Thyroid gland (tissue), 4 donors: ENCODE data around the gene TRAPPC1. TPM values are rescaled to one million over a fixed set of nuclear protein-coding genes. Genes with fewer than 3 reads are reported as not detected.

Source experiments
- DNase-seq, 2 donors: peaks; one replicate each; pipeline ENCODE4 v3.0.0-alpha.2; 2019
- H3K27ac ChIP-seq, 3 donors: fragments of 200-600 bp; sonication (generic); 1 replicate in 2 of 3; 2 replicates in 1 of 3; pipeline ENCODE4 v1.5.1; 2016 to 2019; ENCODE audit warnings: mild to moderate bottlenecking in 1 of 3, moderate library complexity in 1 of 3
- H3K27me3 ChIP-seq: fragments of 200-600 bp; sonication (generic); one replicate; pipeline ENCODE4 v1.5.1; 2019
- H3K36me3 ChIP-seq, 2 donors: fragments of 200-600 bp; sonication (generic); one replicate each; pipeline ENCODE4 v1.5.1; 2016 to 2019
- H3K4me1 ChIP-seq, 2 donors: fragments of 200-600 bp; sonication (generic); one replicate each; pipeline ENCODE4 v1.5.1; 2017 to 2019
- H3K4me3 ChIP-seq, 3 donors: fragments of 200-600 bp; sonication (generic); replicated peaks in 1 of 3; 1 replicate in 2 of 3; 2 replicates in 1 of 3; pipeline ENCODE4 v1.5.1; 2016; ENCODE audit warnings: mild to moderate bottlenecking in 1 of 3
- H3K9me3 ChIP-seq: fragments of 200-600 bp; sonication (generic); one replicate; pipeline ENCODE4 v1.5.1; 2017
- POLR2A ChIP-seq, 2 donors: fragments of 450-650 bp; IDR thresholded peaks; one replicate each; pipeline ENCODE4 v1.6.1; 2017; ENCODE audit warnings: antibody characterized with exemption in 2 of 2, mild to moderate bottlenecking in 2 of 2, moderate library complexity in 1 of 2
- WGBS, 2 donors: methylation state at CpG; one replicate each; pipeline ENCODE4 v1.1.5; 2017; 5-methylcytosine and 5-hydroxymethylcytosine counted together
- intact Hi-C: fragments of 100-400 bp; cut with DNase I; formaldehyde crosslinking; loops from one replicate; pipeline ENCODE4 v1.15.1; 2023
- small RNA-seq: library from RNA; depleted of rRNA; stranded (forward); fragments of <200 nt; gene quantifications from one replicate; pipeline ENCODE3, GENCODE V24; 2016
- total RNA-seq, 4 donors: library from RNA; depleted of rRNA; stranded (reverse); fragments of >200 nt; gene quantifications; one replicate each; pipeline ENCODE4 v1.2.3, GENCODE V29; 2016
- TF ChIP-seq, protein P1 (sequence below), 6 experiments: fragments of 200-600 bp in 3 of 6; fragments of 450-650 bp in 3 of 6; sonication (generic) in 3 of 6; IDR thresholded peaks; one replicate each; pipeline ENCODE4 v1.5.1; 2016 to 2019; ENCODE audit warnings: antibody characterized with exemption in 6 of 6, mild to moderate bottlenecking in 2 of 6, inconsistent platforms in 1 of 6, moderate library complexity in 1 of 6

The TRAPPC1 gene
- total RNA-seq, 4 donors from 2014 or later, result 40.2 to 59.0 (median 53.4) TPM

DNA sequence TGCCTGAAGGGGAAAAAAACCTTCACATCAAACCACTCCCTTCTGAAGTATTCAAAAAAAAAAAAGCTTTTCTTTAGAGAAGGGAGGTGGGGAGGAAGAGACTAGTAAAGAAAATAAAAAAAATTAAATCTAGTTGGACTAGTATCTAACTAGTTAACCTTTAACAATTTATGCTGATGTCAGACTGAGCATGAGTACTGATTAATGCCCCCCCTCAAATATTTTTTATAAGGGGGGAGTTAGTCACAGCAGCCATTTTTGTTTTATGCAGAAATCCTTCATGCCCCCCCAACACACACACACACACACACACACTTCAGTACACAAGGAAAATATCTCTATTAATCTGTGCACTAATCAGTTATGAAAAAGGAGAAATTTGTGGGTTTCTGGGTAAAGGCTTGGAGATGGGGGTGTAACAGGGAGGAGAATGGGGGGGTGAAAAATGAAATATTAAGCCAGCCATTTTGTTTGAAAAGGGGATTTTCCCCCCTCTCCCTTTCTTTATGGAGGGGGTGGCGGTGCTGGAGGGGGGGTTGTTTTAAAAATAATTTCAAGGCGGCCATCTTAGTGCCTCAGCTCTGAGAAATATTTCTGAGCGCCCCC is 47.9 kb downstream of the TRAPPC1 start:
- H3K9me3 ChIP-seq, result no peaks in the 10 kb centered on the region
- peak overlapping the region in 1 of 3 donors; percentile 2 for H3K4me3 ChIP-seq
- TF ChIP-seq POLR2A (IDR thresholded peaks at IDR 0.05), result no peak
- TF ChIP-seq, protein P1, sequence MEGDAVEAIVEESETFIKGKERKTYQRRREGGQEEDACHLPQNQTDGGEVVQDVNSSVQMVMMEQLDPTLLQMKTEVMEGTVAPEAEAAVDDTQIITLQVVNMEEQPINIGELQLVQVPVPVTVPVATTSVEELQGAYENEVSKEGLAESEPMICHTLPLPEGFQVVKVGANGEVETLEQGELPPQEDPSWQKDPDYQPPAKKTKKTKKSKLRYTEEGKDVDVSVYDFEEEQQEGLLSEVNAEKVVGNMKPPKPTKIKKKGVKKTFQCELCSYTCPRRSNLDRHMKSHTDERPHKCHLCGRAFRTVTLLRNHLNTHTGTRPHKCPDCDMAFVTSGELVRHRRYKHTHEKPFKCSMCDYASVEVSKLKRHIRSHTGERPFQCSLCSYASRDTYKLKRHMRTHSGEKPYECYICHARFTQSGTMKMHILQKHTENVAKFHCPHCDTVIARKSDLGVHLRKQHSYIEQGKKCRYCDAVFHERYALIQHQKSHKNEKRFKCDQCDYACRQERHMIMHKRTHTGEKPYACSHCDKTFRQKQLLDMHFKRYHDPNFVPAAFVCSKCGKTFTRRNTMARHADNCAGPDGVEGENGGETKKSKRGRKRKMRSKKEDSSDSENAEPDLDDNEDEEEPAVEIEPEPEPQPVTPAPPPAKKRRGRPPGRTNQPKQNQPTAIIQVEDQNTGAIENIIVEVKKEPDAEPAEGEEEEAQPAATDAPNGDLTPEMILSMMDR (IDR thresholded peaks at IDR 0.05), result no peak
- H3K36me3 ChIP-seq, result no peaks in the 10 kb centered on the region
- intact Hi-C loops, result no loop called here
- peak overlapping the region; percentile 83 to 98 (median 85) for H3K27ac ChIP-seq
- no peaks in the 10 kb centered on the region for H3K27me3 ChIP-seq
- WGBS, 2 donors, result 3 to 4% methylated on average over 3 of the region's 3 CpGs
- peaks cover 31 to 36% of the 10 kb centered on the region in 2 donors for H3K4me1 ChIP-seq
- DNase-seq, result no peak

DNA sequence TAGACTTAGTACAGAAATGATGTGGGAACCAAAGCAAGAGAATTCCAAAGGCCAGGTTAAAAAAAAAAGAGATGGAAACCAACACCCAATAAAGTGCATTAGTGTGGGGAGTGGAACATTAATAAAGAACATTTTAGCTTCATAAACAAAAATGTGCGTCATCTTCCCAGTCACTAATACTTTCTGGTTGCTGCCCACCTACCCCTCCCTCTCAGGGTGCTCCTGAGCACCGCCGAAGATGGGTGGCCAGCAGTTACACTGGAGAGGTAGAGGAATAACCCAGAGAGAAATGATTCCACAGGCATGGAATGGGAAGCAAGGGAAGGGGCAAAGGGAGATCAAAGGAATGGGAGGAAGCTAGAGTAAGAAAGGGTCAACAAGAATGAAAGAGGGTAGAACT is 49.1 kb downstream of the TRAPPC1 start:
- H3K27ac ChIP-seq, result peak overlapping the region in 1 of 3 donors; percentile 83

DNA sequence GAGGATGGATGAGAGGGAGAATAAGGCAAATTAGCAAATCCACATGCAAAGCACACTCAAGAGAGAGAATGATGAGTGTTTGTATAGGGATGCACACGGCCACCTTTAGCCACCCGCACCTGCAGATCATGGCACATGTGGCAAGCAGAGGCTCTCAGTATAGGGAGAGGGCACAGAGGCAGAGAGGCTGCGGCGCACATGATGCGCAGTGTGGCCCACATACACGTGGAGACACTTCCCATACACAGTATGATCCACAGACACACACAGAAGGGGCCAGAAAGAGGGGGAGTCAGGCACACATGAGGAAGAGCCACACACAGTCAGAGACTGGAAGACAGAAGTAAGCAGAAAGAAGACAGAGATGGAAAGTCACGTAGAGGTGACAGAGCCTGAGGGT is 49.7 kb downstream of the TRAPPC1 start:
- peaks cover 15 to 19% of the 10 kb centered on the region in 2 donors for H3K4me1 ChIP-seq
- 70 to 85% methylated on average over 7 of the region's 7 CpGs for WGBS, 2 donors
- H3K27ac ChIP-seq, result no peak overlapping the region
- intact Hi-C loops, result no loop called here
- TF ChIP-seq, protein P1 (IDR thresholded peaks at IDR 0.05), result no peak
- no peak for TF ChIP-seq POLR2A (IDR thresholded peaks at IDR 0.05)
- no peaks in the 10 kb centered on the region for H3K36me3 ChIP-seq
- no peak for DNase-seq
- no peak overlapping the region for H3K4me3 ChIP-seq
- H3K27me3 ChIP-seq, result no peaks in the 10 kb centered on the region
- no peaks in the 10 kb centered on the region for H3K9me3 ChIP-seq

More for the DNA sequence above, 49.1 kb downstream of the TRAPPC1 start:
- no peaks in the 10 kb centered on the region for H3K27me3 ChIP-seq
- H3K4me1 ChIP-seq, result peaks cover 18 to 23% of the 10 kb centered on the region in 2 donors
- no peaks in the 10 kb centered on the region for H3K9me3 ChIP-seq
- H3K36me3 ChIP-seq, result no peaks in the 10 kb centered on the region
- TF ChIP-seq, protein P1 (IDR thresholded peaks at IDR 0.05), result no peak
- TF ChIP-seq POLR2A (IDR thresholded peaks at IDR 0.05), result no peak
- intact Hi-C loops, result no loop called here
- no peak for DNase-seq
- H3K4me3 ChIP-seq, result no peak overlapping the region
- WGBS, 2 donors, result 84 to 85% methylated on average over 3 of the region's 3 CpGs

DNA sequence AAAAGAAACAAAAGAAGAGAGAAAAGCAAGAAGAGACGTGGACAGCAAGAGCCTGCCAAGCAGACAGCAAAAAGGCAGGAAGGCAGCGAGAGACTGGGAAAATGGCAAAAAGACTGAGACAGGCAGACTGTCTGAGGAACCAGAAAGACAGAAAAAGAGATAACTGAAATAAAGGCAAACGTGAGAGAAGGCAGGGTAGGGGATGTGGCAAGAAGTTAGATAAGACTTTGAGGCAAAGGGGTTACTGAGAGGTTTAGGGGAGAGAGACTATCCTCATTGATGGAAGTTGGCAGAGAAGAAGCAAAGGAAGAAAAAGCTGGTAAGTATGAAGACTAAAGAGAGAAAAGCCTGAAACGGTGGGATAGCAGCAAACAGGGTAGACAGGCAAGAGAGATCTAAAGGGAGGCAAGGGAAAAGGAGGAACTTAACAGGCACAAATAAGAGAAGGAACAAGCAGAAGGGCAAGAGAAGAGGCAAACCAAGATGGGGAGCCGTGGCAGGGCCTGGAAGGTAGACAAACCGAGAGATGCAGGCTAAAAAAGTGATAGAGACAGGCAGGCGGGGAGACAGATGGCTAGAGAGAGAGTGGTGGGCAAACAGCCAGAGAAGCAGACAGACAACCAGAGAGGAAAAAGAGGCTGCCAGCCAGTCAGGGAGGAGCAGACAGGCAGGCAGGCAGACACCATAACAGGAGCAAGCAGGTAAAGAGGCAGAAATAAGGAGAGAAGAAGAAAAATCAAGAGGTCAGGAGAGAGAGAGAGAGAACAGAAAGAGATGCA is 50.3 kb downstream of the TRAPPC1 start:
- no peak overlapping the region for H3K27ac ChIP-seq
- intact Hi-C loops, result no loop called here
- H3K4me1 ChIP-seq, result peaks cover 11 to 16% of the 10 kb centered on the region in 2 donors
- H3K27me3 ChIP-seq, result no peaks in the 10 kb centered on the region
- no peaks in the 10 kb centered on the region for H3K36me3 ChIP-seq
- WGBS, 2 donors, result 68 to 69% methylated on average over 7 of the region's 7 CpGs
- no peak for DNase-seq
- H3K9me3 ChIP-seq, result no peaks in the 10 kb centered on the region
- TF ChIP-seq, protein P1 (IDR thresholded peaks at IDR 0.05), result no peak
- no peak for TF ChIP-seq POLR2A (IDR thresholded peaks at IDR 0.05)
- H3K4me3 ChIP-seq, result no peak overlapping the region

Small RNA genes within 50 kb of the gene (small RNA-seq; reads per million reads assigned to genes)
- 97.6 reads per million, percentile 96 among the genes with 10 or more reads in this experiment for gene SCARNA21

Other genes with a start within 250 kb of the TRAPPC1 start
- 10 to 100 TPM; 16.4 to 66.4 (median 35.6) TPM for gene TP53, start 244.5 kb downstream of the TRAPPC1 start, total RNA-seq
- gene WRAP53, start 243.5 kb downstream of the TRAPPC1 start, total RNA-seq, result 1 to 10 TPM; 2.9 to 8.0 (median 4.6) TPM
- gene EFNB3, start 226.7 kb downstream of the TRAPPC1 start, total RNA-seq, result under 1 TPM in 3 of 4 donors, not detected in 1; 0.27 to 0.38 (median 0.33) TPM
- under 1 TPM in 3 of 4 donors, not detected in 1; under 0.01 to 0.22 (median 0.20) TPM for gene DNAH2, start 214.2 kb downstream of the TRAPPC1 start, total RNA-seq
- gene KDM6B, start 97.7 kb downstream of the TRAPPC1 start, total RNA-seq, result 10 to 100 TPM in 2 of 4 donors, 1 to 10 TPM in 2; 4.8 to 14.4 (median 10.4) TPM
- 10 to 100 TPM; 12.3 to 39.5 (median 18.4) TPM for gene TMEM88, start 76.9 kb downstream of the TRAPPC1 start, total RNA-seq
- 100 to 1,000 TPM in 2 of 4 donors, 10 to 100 TPM in 2; 24.6 to 180 (median 79.6) TPM for gene NAA38, start 74.4 kb downstream of the TRAPPC1 start, total RNA-seq
- gene CYB5D1, start 73.9 kb downstream of the TRAPPC1 start, total RNA-seq, result 10 to 100 TPM; 14.9 to 29.5 (median 23.5) TPM
- gene CHD3, start 43.2 kb downstream of the TRAPPC1 start, total RNA-seq, result 100 to 1,000 TPM in 1 of 4 donors, 10 to 100 TPM in 3; 78.9 to 117 (median 91.4) TPM
- gene RNF227, start 15.7 kb downstream of the TRAPPC1 start, total RNA-seq, result 1 to 10 TPM; 1.1 to 4.3 (median 2.2) TPM
- gene KCNAB3, start 2.1 kb downstream of the TRAPPC1 start, total RNA-seq, result 1 to 10 TPM in 2 of 4 donors, under 1 TPM in 2; 0.40 to 3.7 (median 1.5) TPM
- 10 to 100 TPM; 21.0 to 35.9 (median 28.0) TPM for gene CNTROB, start 260 bp upstream of the TRAPPC1 start, total RNA-seq
- not detected for gene GUCY2D, start 70.7 kb upstream of the TRAPPC1 start, total RNA-seq
- gene ALOX15B, start 107.1 kb upstream of the TRAPPC1 start, total RNA-seq, result 1 to 10 TPM in 3 of 4 donors, under 1 TPM in 1; 0.67 to 3.3 (median 1.1) TPM
- gene ALOX12B, start 155.8 kb upstream of the TRAPPC1 start, total RNA-seq, result not detected
- gene ALOXE3, start 186.6 kb upstream of the TRAPPC1 start, total RNA-seq, result not detected
- 1 to 10 TPM in 1 of 4 donors, not detected in 3; 1.7 TPM for gene HES7, start 192.2 kb upstream of the TRAPPC1 start, total RNA-seq
- gene PER1, start 220.5 kb upstream of the TRAPPC1 start, total RNA-seq, result 100 to 1,000 TPM in 3 of 4 donors, 10 to 100 TPM in 1; 85.2 to 148 (median 137) TPM
- 10 to 100 TPM; 30.6 to 35.2 (median 33.4) TPM for gene VAMP2, start 231.0 kb upstream of the TRAPPC1 start, total RNA-seq
- gene TMEM107, start 244.4 kb upstream of the TRAPPC1 start, total RNA-seq, result 10 to 100 TPM; 19.7 to 34.7 (median 32.2) TPM